Body of pancreas (tissue), 4 donors: ENCODE measurements around the gene SYCE1L. TPM values are rescaled to one million over a fixed set of nuclear protein-coding genes. Genes with fewer than 3 reads are reported as not detected.

Source experiments
- ATAC-seq: fragments of 150-250 bp; one replicate; pipeline ENCODE4 v1.9.1; 2016
- DNase-seq, 4 donors: peaks; one replicate each; pipeline ENCODE4 v3.0.0-alpha.2; 2019
- H3K27ac ChIP-seq, 4 donors: fragments of 200-600 bp; sonication (generic); 1 replicate in 3 of 4; 2 replicates in 1 of 4; pipeline versions ENCODE4 v1.5.1 to v1.6.1; 2016 to 2019; ENCODE audit warnings: mild to moderate bottlenecking in 1 of 4, mixed read lengths in 1 of 4, moderate library complexity in 1 of 4
- H3K27me3 ChIP-seq, 2 donors: fragments of 200-600 bp; sonication (generic); one replicate each; pipeline ENCODE4 v1.6.0; 2016; ENCODE audit warnings: mild to moderate bottlenecking in 1 of 2
- H3K36me3 ChIP-seq, 2 donors: fragments of 200-600 bp; sonication (generic); replicated peaks in 1 of 2; 2 replicates each; pipeline ENCODE4 v1.5.1; 2016; ENCODE audit warnings: low read depth in 2 of 2; ENCODE audit not compliant: insufficient read depth in 1 of 2
- H3K4me1 ChIP-seq: fragments of 200-600 bp; sonication (generic); one replicate; pipeline ENCODE4 v1.6.0; 2016
- H3K4me3 ChIP-seq, 2 donors: fragments of 200-600 bp; sonication (generic); 1 replicate in 1 of 2; 2 replicates in 1 of 2; pipeline ENCODE4 v1.5.1; 2016 to 2019
- H3K9me3 ChIP-seq, 3 donors: fragments of 200-600 bp; sonication (generic); 1 replicate in 2 of 3; 2 replicates in 1 of 3; pipeline ENCODE4 v1.5.1; 2016
- CTCF ChIP-seq, 7 experiments: fragments of 450-650 bp in 4 of 7; fragments of 200-600 bp in 3 of 7; sonication (generic) in 3 of 7; IDR thresholded peaks; one replicate each; pipeline ENCODE4 v1.5.1; 2016 to 2019; ENCODE audit warnings: antibody characterized with exemption in 7 of 7
- POLR2A ChIP-seq, 3 donors: fragments of 450-650 bp; IDR thresholded peaks; one replicate each; pipeline ENCODE4 v1.6.1; 2016; ENCODE audit warnings: antibody characterized with exemption in 3 of 3, mild to moderate bottlenecking in 2 of 3
- WGBS, 2 donors: methylation state at CpG; one replicate each; pipeline ENCODE4 v1.1.5; 2017; 5-methylcytosine and 5-hydroxymethylcytosine counted together
- intact Hi-C: fragments of 100-400 bp; cut with DNase I; formaldehyde crosslinking; loops from one replicate; pipeline ENCODE4 v1.15.1; 2023
- total RNA-seq, 2 donors: library from RNA; depleted of rRNA; stranded (reverse); fragments of >200 nt; gene quantifications; one replicate each; pipeline ENCODE4 v1.1.0, GENCODE V29; 2016

SYCE1L gene
- total RNA-seq, 2 donors from 2014 or later, result 1.0 TPM; not detected in 1

DNA sequence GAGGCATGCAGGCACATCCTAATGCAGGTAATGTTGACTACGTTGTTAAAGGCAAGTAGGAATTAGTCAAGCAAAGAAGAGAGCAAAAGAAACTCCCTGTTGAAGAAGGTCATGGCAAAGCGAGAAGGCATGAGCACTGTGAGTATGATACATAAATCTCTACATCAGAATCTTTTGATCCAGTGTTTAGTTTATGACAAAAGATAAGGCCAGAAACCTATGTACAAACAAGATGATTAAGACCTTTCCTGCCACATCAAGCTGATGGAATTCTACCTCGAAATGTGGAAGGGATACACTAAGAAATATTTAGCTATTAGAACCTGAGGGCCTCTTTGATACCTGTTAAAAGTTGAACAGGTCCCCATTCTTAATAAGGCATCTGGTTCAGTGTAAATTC, 20.2 kb downstream of the SYCE1L start:
- TF ChIP-seq CTCF (IDR thresholded peaks at IDR 0.05) (no peak), POLR2A (IDR thresholded peaks at IDR 0.05) (no peak)
- DNase-seq, result no peak
- WGBS, 2 donors, result 87 to 90% methylated on average over 3 of the region's 3 CpGs
- H3K4me3 ChIP-seq, result no peak overlapping the region
- no peaks in the 10 kb centered on the region for H3K4me1 ChIP-seq
- no peak overlapping the region for H3K27ac ChIP-seq
- no peak for ATAC-seq
- intact Hi-C loops, result no loop called here
- no peaks in the 10 kb centered on the region for H3K9me3 ChIP-seq
- no peaks in the 10 kb centered on the region for H3K27me3 ChIP-seq
- no peaks in the 10 kb centered on the region for H3K36me3 ChIP-seq

DNA sequence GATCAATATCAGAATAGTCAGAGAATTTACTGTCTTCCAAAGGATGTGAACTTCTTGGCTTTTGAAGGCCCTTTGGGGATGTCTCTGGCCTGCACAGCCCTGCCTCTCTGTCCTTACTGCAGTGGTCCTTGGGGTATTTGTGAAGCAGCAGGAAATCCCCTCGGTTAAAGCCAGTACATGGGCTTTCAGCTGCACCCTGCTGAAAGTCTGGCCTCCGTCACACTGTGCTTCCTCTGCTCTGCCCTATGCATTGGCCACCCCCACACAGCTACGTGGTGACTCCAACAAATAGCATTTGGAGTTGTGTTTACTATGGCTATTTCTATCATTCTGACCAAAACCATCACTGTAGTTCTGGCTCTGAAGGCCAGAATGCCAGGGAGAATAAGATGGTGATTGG, 21.2 kb downstream of the SYCE1L start:
- intact Hi-C loops, result no loop called here
- H3K4me1 ChIP-seq, result no peaks in the 10 kb centered on the region
- no peak for DNase-seq
- ATAC-seq, result no peak
- WGBS, 2 donors, result 62 to 66% methylated on average over 2 to 3 of the region's 3 CpGs
- no peak overlapping the region for H3K4me3 ChIP-seq
- no peaks in the 10 kb centered on the region for H3K9me3 ChIP-seq
- H3K27ac ChIP-seq, result no peak overlapping the region
- H3K36me3 ChIP-seq, result no peaks in the 10 kb centered on the region
- TF ChIP-seq POLR2A (IDR thresholded peaks at IDR 0.05) (no peak), CTCF (IDR thresholded peaks at IDR 0.05) (no peak)
- H3K27me3 ChIP-seq, result no peaks in the 10 kb centered on the region

GRCh38 chr16:77221482-77221881, 22.3 kb downstream of the SYCE1L start:
- Histone ChIP-seq H3K4me3 (no peak overlapping the region), H3K36me3 (no peaks in the 10 kb centered on the region), H3K9me3 (no peaks in the 10 kb centered on the region), H3K27ac (no peak overlapping the region), H3K4me1 (no peaks in the 10 kb centered on the region), H3K27me3 (no peaks in the 10 kb centered on the region)
- 83 to 88% methylated on average over 4 of the region's 4 CpGs for WGBS, 2 donors
- DNase-seq (no peak), ATAC-seq (no peak)
- intact Hi-C loops, result no loop called here
- no peak for TF ChIP-seq POLR2A (IDR thresholded peaks at IDR 0.05)
- TF ChIP-seq CTCF (IDR thresholded peaks at IDR 0.05), result no peak

DNA sequence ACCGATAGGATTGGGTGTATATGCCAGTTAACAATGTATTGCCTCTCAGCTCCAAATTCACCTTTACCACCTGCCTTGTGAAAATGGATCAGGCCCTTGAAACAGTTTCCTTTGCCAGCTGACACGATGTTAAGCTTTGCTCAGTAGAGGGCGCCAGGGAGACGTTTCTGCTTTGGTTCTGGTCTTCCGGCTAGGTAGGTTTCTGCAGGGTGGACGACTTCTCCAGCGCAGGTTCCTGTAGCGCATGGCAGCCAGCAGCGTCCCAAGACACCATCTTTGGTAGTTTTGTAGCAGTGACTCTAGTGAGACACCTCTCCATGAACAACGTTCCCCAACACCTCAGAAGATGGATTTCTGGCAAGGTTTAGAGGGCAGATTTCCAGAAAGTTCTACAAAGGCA, 24.0 kb downstream of the SYCE1L start:
- Histone ChIP-seq H3K4me1 (no peaks in the 10 kb centered on the region), H3K9me3 (no peaks in the 10 kb centered on the region), H3K27ac (no peak overlapping the region), H3K27me3 (no peaks in the 10 kb centered on the region), H3K36me3 (no peaks in the 10 kb centered on the region), H3K4me3 (no peak overlapping the region)
- TF ChIP-seq CTCF (IDR thresholded peaks at IDR 0.05), result no peak
- no peak for TF ChIP-seq POLR2A (IDR thresholded peaks at IDR 0.05)
- intact Hi-C loops, result no loop called here
- DNase-seq, result no peak
- no peak for ATAC-seq
- WGBS, 2 donors, result 53 to 61% methylated on average over 10 of the region's 10 CpGs

DNA sequence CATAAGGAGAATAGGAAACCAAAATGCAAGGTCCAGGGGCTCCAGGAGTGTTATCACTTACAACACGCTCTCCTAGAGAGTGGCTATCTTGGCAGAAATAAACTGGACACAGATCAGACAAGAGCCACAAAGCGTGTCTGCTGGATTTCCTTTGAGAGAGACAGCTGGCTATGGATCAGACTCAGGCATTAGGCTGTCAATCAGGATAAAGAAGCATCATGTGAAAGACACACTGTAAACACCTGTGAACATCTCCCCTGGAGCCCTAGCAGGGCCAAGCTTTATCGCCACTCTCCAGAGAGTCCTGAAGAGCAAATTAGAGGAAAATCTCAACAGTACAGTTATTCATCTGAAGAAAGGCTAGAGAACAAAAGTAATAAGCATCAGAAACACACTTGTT, 26.0 kb downstream of the SYCE1L start:
- no peak for TF ChIP-seq CTCF (IDR thresholded peaks at IDR 0.05)
- TF ChIP-seq POLR2A (IDR thresholded peaks at IDR 0.05), result no peak
- Histone ChIP-seq H3K4me1 (no peaks in the 10 kb centered on the region), H3K9me3 (no peaks in the 10 kb centered on the region), H3K27ac (no peak overlapping the region), H3K4me3 (no peak overlapping the region), H3K36me3 (no peaks in the 10 kb centered on the region), H3K27me3 (no peaks in the 10 kb centered on the region)
- intact Hi-C loops, result no loop called here
- ATAC-seq, result no peak
- DNase-seq, result no peak
- whole genome bisulfite sequencing, 2 donors, result 71 to 94% methylated on average over 3 of the region's 3 CpGs
